ENCODE results near the gene TCF3. TPM values are rescaled to one million over a fixed set of nuclear protein-coding genes. Genes with fewer than 3 reads are reported as not detected.

Gene TCF3
- total and polyA plus RNA-seq, 2 of the 8 experiments (the other 6 are each of a cell fraction or from before 2014, with no cell fraction given): 241 to 348 TPM

DNA sequence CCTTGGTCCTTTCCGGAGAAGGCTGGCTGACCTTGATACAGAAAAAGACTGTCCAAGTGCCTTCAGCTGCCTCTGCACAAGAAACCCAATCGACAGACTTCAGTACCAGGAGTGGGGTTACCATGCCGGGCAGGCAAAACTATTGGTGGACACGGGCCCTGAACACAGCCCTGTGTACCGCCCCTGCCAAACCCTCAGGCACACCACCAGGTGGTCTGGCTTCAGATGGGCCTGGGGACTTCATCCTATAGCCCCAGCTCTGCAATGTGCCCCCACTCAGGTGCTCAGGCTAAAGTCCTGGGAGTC, 17.5 kb downstream of the TCF3 start:
- DNase-seq (ENCODE audit: low read depth in 1 of 2, low spot score in 2 of 2): no peak
- Histone ChIP-seq H4K8ac (ENCODE audit: extremely low read depth, insufficient read depth, low read length) (no peak overlapping the region; the same call in 1 of the 2 replicates), H2BK12ac (ENCODE audit: low read depth, low read length) (no peak overlapping the region), H3K4me3 (ENCODE audit: extremely low read depth in 1 of 4, insufficient read depth in 2 of 4, low read depth in 3 of 4, low read length in 4 of 4) (no peak overlapping the region), H3K79me1 (ENCODE audit: low read depth, low read length) (peaks cover 21% of the 10 kb centered on the region), H3K9me3 (ENCODE audit: insufficient read depth in 2 of 2, low read depth in 1 of 2, low read length in 1 of 2) (0 out of 4 replicates have a peak, but pooled peaks cover 0 to 2% of the 10 kb centered on the region in 2 experiments), H3K36me3 (ENCODE audit: control insufficient read depth in 2 of 4, insufficient read depth in 4 of 4, low read length in 3 of 4) (peaks cover 18 to 69% (median 52%) of the 10 kb centered on the region in 4 experiments), H2AFZ (ENCODE audit: low read length) (no peak overlapping the region), H3K4me1 (replicated peaks in 1 of 4; ENCODE audit: control insufficient read depth in 3 of 4, insufficient read depth in 4 of 4, low read length in 3 of 4) (no peaks in the 10 kb centered on the region), H2BK120ac (replicated peaks; ENCODE audit: low read depth, low read length) (no peak overlapping the region), H2BK5ac (ENCODE audit: low read depth, low read length) (no peak overlapping the region), H3K14ac (ENCODE audit: insufficient read length) (no peak overlapping the region), H3K27me3 (replicated peaks in 1 of 4; ENCODE audit: control insufficient read depth in 3 of 4, extremely low read depth in 1 of 4, insufficient read depth in 3 of 4, low read length in 3 of 4) (no peaks in the 10 kb centered on the region), H2AK5ac (ENCODE audit: low read depth, low read length) (no peak overlapping the region), H3K9ac (replicated peaks in 1 of 4; ENCODE audit: extremely low read depth in 1 of 4, low read depth in 3 of 4, low read length in 3 of 4) (no peak overlapping the region), H2BK15ac (ENCODE audit: low read length) (no peak overlapping the region), H3K23ac (ENCODE audit: insufficient read length) (no peak overlapping the region), H3K23me2 (ENCODE audit: low read depth, low read length) (no peaks in the 10 kb centered on the region), H3K4me2 (ENCODE audit: insufficient read depth in 1 of 2, low read depth in 2 of 2, low read length in 2 of 2) (no peak overlapping the region), H4K20me1 (replicated peaks in 1 of 2; ENCODE audit: control insufficient read depth in 1 of 2, insufficient read depth in 2 of 2, low read length in 2 of 2) (peaks cover 19 to 51% of the 10 kb centered on the region in 2 experiments), H3K18ac (ENCODE audit: extremely low read depth, low read length) (no peak overlapping the region), H4K91ac (replicated peaks; ENCODE audit: insufficient read length, low read length) (no peak overlapping the region), H3K4ac (replicated peaks; ENCODE audit: insufficient read length, low read depth, low read length) (no peak overlapping the region), H3K79me2 (ENCODE audit: control insufficient read depth in 1 of 2, insufficient read depth in 2 of 2, low read length in 2 of 2) (peaks cover 4 to 62% of the 10 kb centered on the region in 2 experiments), H4K5ac (ENCODE audit: insufficient read length, low read depth, low read length) (no peak overlapping the region), H3K56ac (replicated peaks; ENCODE audit: insufficient read length, low read depth, low read length) (no peak overlapping the region), H3K27ac (ENCODE audit: low read depth, low read length) (no peak overlapping the region), H2BK20ac (ENCODE audit: low read length) (no peak overlapping the region)
- CTCF ChIA-PET (ENCODE audit: partially characterized antibody): interaction anchor here (1.2 kb wide), 1 partner anchor 133 kb away, joined by 4 read pairs; no protein-coding TSS in a partner anchor
- WGBS, 2 experiments (ENCODE audit: extremely low coverage in 1 of 2, insufficient coverage in 1 of 2, insufficient read length in 1 of 2, insufficient replicate concordance in 2 of 2, low coverage in 1 of 2, low lambda C conversion rate in 2 of 2, missing lambda C conversion rate in 1 of 2): 98% methylated on average over 5 of the region's 5 CpGs; no CpG with 5 or more reads in 1 of the 2 experiments
- POLR2A ChIA-PET (ENCODE audit: partially characterized antibody): interaction anchor here (1.2 to 2.2 kb wide), 8 partner anchors 9 to 27 kb away, joined by 3 to 20 read pairs (median 5); partner anchors contain the start of gene TCF3
- FAIRE-seq: no peak
- no peak for TF ChIP-seq CTCF (IDR thresholded peaks at IDR 0.05; ENCODE audit: control extremely low read depth in 1 of 3, insufficient read depth in 1 of 3, low read depth in 1 of 3, low read length in 3 of 3)
- TF ChIP-seq KDM4A (IDR thresholded peaks at IDR 0.05; ENCODE audit: low read depth, low read length, severe bottlenecking): no peak
- no peak for TF ChIP-seq SIX5 (IDR thresholded peaks at IDR 0.05; ENCODE audit: low read depth, low read length)
- no peak for TF ChIP-seq SP4 (IDR thresholded peaks at IDR 0.05; ENCODE audit: low read length)
- no peak for TF ChIP-seq NANOG (IDR thresholded peaks at IDR 0.05; ENCODE audit: insufficient read depth, low read depth, low read length, poor library complexity, severe bottlenecking)
- TF ChIP-seq KDM1A (IDR thresholded peaks at IDR 0.05; ENCODE audit: borderline replicate concordance, low read length): no peak
- TF ChIP-seq TBP (IDR thresholded peaks at IDR 0.05; ENCODE audit: low read depth, low read length): no peak
- TF ChIP-seq GTF2F1 (IDR thresholded peaks at IDR 0.05; ENCODE audit: borderline replicate concordance, low read depth, low read length): no peak
- TF ChIP-seq TCF12 (IDR thresholded peaks at IDR 0.05; ENCODE audit: low read depth, low read length): no peak
- no peak for TF ChIP-seq POLR2AphosphoS5 (IDR thresholded peaks at IDR 0.05; ENCODE audit: low read depth, low read length)
- TF ChIP-seq CBX5 (IDR thresholded peaks at IDR 0.05; ENCODE audit: low read depth, low read length): no peak
- no peak for TF ChIP-seq CHD2 (IDR thresholded peaks at IDR 0.05; ENCODE audit: low read length)
- TF ChIP-seq ZNF274 (IDR thresholded peaks at IDR 0.05; ENCODE audit: borderline replicate concordance, extremely low read depth, low read length): no peak

All from H1 (cell line).